SK-N-SH (cell line): ENCODE results near the gene RASSF1. TPM values are rescaled to one million over a fixed set of nuclear protein-coding genes. Genes with fewer than 3 reads are reported as not detected.

Source experiments
- CTCF ChIA-PET: fragments of 300-600, 350-600 bp; formaldehyde crosslinking; extraction: SDS; loops from one replicate; lab custom pipeline; 2021; lab: Yijun Ruan, JAX
- POLR2A ChIA-PET: fragments of 350-600 bp; sonication (Branson Sonifier 250); formaldehyde crosslinking; extraction: SDS; loops from one replicate; lab custom pipeline; 2020; ENCODE audit warnings: antibody characterized with exemption, inconsistent platforms; lab: Yijun Ruan, JAX
- DNase-seq: peaks from one replicate; pipeline ENCODE4 v3.0.0; 2012
- H2AFZ ChIP-seq: fragments of 200-600 bp; sonication (generic); 2 replicates; pipeline ENCODE4 v1.8.1; 2016; ENCODE audit warnings: antibody characterized with exemption, mild to moderate bottlenecking, low read depth
- H3F3A ChIP-seq: fragments of 200-600 bp; sonication (generic); replicated peaks from 2 replicates; pipeline ENCODE3; 2016; ENCODE audit warnings: antibody characterized with exemption, mild to moderate bottlenecking; ENCODE audit not compliant: insufficient read depth
- H3K27ac ChIP-seq, 2 experiments: fragments of 200-500 bp in 1 of 2; fragments of 200-600 bp in 1 of 2; sonication (Bioruptor generic) in 1 of 2; sonication (generic), shearing (Covaris generic) in 1 of 2; 2 replicates each; pipeline versions ENCODE4 v1.5.1 to v1.6.1; 2014 to 2016; ENCODE audit warnings: low read depth in 2 of 2, inconsistent platforms in 1 of 2, low read length in 1 of 2, mild to moderate bottlenecking in 1 of 2, mixed read lengths in 1 of 2
- H3K27me3 ChIP-seq: fragments of 200-600 bp; sonication (generic), shearing (Covaris generic); 2 replicates; pipeline ENCODE4 v1.6.1; 2016; ENCODE audit warnings: mixed run types; ENCODE audit not compliant: insufficient read depth
- H3K36me3 ChIP-seq, 2 experiments: fragments of 200-500 bp in 1 of 2; fragments of 200-600 bp in 1 of 2; sonication (Bioruptor generic) in 1 of 2; sonication (generic) in 1 of 2; replicated peaks in 1 of 2; 2 replicates each; pipeline versions ENCODE3 to v1.5.1; 2014 to 2016; ENCODE audit warnings: low read length in 1 of 2, mild to moderate bottlenecking in 1 of 2; ENCODE audit not compliant: insufficient read depth in 2 of 2, control insufficient read depth in 1 of 2
- H3K4me1 ChIP-seq, 2 experiments: fragments of 200-500 bp in 1 of 2; fragments of 200-600 bp in 1 of 2; sonication (Bioruptor generic) in 1 of 2; sonication (generic), shearing (Covaris generic) in 1 of 2; 2 replicates each; pipeline versions ENCODE4 v1.5.1 to v1.6.1; 2014 to 2016; ENCODE audit warnings: low read depth in 1 of 2, low read length in 1 of 2, mixed run types in 1 of 2; ENCODE audit not compliant: insufficient read depth in 2 of 2, control insufficient read depth in 1 of 2
- H3K4me2 ChIP-seq: fragments of 200-600 bp; sonication (generic), shearing (Covaris generic); 2 replicates; pipeline ENCODE4 v1.6.1; 2017; ENCODE audit warnings: mixed run types
- H3K4me3 ChIP-seq, 2 experiments: fragments of 200-500 bp in 1 of 2; fragments of 200-600 bp in 1 of 2; sonication (Bioruptor generic) in 1 of 2; sonication (generic), shearing (Covaris generic) in 1 of 2; 2 replicates each; pipeline versions ENCODE4 v1.5.1 to v1.8.1; 2014 to 2016; ENCODE audit warnings: low read depth in 2 of 2, inconsistent platforms in 1 of 2, low read length in 1 of 2, mild to moderate bottlenecking in 1 of 2, mixed read lengths in 1 of 2, moderate library complexity in 1 of 2
- H3K79me2 ChIP-seq: fragments of 200-600 bp; sonication (generic); 2 replicates; pipeline ENCODE4 v1.8.1; 2017; ENCODE audit warnings: mild to moderate bottlenecking; ENCODE audit not compliant: insufficient read depth
- H3K9ac ChIP-seq: fragments of 200-600 bp; sonication (generic); 2 replicates; pipeline ENCODE4 v1.6.1; 2017; ENCODE audit warnings: mixed run types
- H3K9me2 ChIP-seq: fragments of 200-600 bp; sonication (generic); 2 replicates; pipeline ENCODE4 v1.6.1; 2017; ENCODE audit warnings: mixed run types
- H3K9me3 ChIP-seq: fragments of 200-600 bp; sonication (generic); 2 replicates; pipeline ENCODE4 v1.6.1; 2017; ENCODE audit warnings: mixed run types, mild to moderate bottlenecking, moderate library complexity
- H4K20me1 ChIP-seq: fragments of 200-600 bp; sonication (generic); 2 replicates; pipeline ENCODE4 v1.6.1; 2017; ENCODE audit warnings: mild to moderate bottlenecking, mixed run types; ENCODE audit not compliant: insufficient read depth
- FOSL2 ChIP-seq: IDR thresholded peaks from 2 replicates; pipeline ENCODE4 v1.4.0; 2012; ENCODE audit warnings: low read depth, mild to moderate bottlenecking, moderate library complexity, borderline replicate concordance
- GABPA ChIP-seq: IDR thresholded peaks from 2 replicates; pipeline ENCODE4 v1.4.0; 2012; ENCODE audit warnings: low read depth, mild to moderate bottlenecking
- GATA2 ChIP-seq: sonication (generic); formaldehyde crosslinking; IDR thresholded peaks from 2 replicates; pipeline ENCODE4 v1.5.0; 2020; ENCODE audit warnings: mild to moderate bottlenecking, missing genetic modification reagents
- MEF2A ChIP-seq: IDR thresholded peaks from 2 replicates; pipeline ENCODE4 v1.4.0; 2012; ENCODE audit warnings: low read depth, borderline replicate concordance
- POLR2AphosphoS5 ChIP-seq: IDR thresholded peaks from 2 replicates; pipeline ENCODE4 v1.6.1; 2012; ENCODE audit warnings: low read depth, low read length
- RAD21 ChIP-seq: IDR thresholded peaks from 2 replicates; pipeline ENCODE4 v1.6.1; 2012; ENCODE audit warnings: mild to moderate bottlenecking, low read length
- RXRA ChIP-seq: IDR thresholded peaks from 2 replicates; pipeline ENCODE4 v1.4.0; 2012; ENCODE audit warnings: low read depth, mild to moderate bottlenecking, borderline replicate concordance
- SIN3A ChIP-seq: IDR thresholded peaks from 2 replicates; pipeline ENCODE4 v1.6.1; 2012; ENCODE audit warnings: low read depth, mild to moderate bottlenecking, low read length, moderate library complexity, borderline replicate concordance
- SMC3 ChIP-seq: IDR thresholded peaks from 2 replicates; pipeline ENCODE4 v1.6.1; 2012; ENCODE audit warnings: low read depth, low read length, improper control_type of control experiment
- TCF12 ChIP-seq: IDR thresholded peaks from 2 replicates; pipeline ENCODE4 v1.4.0; 2012
- TEAD4 ChIP-seq: IDR thresholded peaks from 2 replicates; pipeline ENCODE4 v1.4.0; 2012; ENCODE audit warnings: mild to moderate bottlenecking, borderline replicate concordance; ENCODE audit not compliant: insufficient read depth
- WGBS: methylation state at CpG from one replicate; pipeline ENCODE4 v1.1.6; 2017; ENCODE audit warnings: low lambda C conversion rate; 5-methylcytosine and 5-hydroxymethylcytosine counted together
- polyA plus RNA-seq, 3 experiments: library from polyadenylated mRNA; depleted of rRNA; stranded (reverse); fragments of >200 nt; gene quantifications; 2 replicates each; pipeline ENCODE4 v1.2.3, GENCODE V29; 2012
- TF ChIP-seq, protein P1 (sequence below): IDR thresholded peaks from 2 replicates; pipeline ENCODE4 v1.4.0; 2012; ENCODE audit warnings: low read depth, borderline replicate concordance
- TF ChIP-seq, protein P2 (sequence below): IDR thresholded peaks from 2 replicates; pipeline ENCODE4; 2012
- TF ChIP-seq, protein P3 (sequence below): fragments of 150-350 bp; IDR thresholded peaks from 2 replicates; pipeline ENCODE4 v1.6.1; 2016; ENCODE audit warnings: mild to moderate bottlenecking, low read depth, low read length
- TF ChIP-seq, protein P4 (sequence below): fragments of 200-600 bp; sonication (generic); IDR thresholded peaks from 2 replicates; pipeline ENCODE4 v1.6.1; 2017; ENCODE audit warnings: antibody characterized with exemption, mild to moderate bottlenecking, moderate library complexity

The RASSF1 gene
- polyA plus RNA-seq, 1 of the 3 experiments (the other 2 are of a cell fraction), result 28.1 TPM

- WGBS, result 87% methylated on average over 4 of the region's 14 CpGs
Observed at GRCh38 chr3:50303013-50303815, 37.4 kb downstream of the RASSF1 start, which contains the start of gene HYAL1. Gene HYAL1 (minus strand): TSS chr3:50303574. CDS start chr3:50302956, 618 bp downstream.

DNA sequence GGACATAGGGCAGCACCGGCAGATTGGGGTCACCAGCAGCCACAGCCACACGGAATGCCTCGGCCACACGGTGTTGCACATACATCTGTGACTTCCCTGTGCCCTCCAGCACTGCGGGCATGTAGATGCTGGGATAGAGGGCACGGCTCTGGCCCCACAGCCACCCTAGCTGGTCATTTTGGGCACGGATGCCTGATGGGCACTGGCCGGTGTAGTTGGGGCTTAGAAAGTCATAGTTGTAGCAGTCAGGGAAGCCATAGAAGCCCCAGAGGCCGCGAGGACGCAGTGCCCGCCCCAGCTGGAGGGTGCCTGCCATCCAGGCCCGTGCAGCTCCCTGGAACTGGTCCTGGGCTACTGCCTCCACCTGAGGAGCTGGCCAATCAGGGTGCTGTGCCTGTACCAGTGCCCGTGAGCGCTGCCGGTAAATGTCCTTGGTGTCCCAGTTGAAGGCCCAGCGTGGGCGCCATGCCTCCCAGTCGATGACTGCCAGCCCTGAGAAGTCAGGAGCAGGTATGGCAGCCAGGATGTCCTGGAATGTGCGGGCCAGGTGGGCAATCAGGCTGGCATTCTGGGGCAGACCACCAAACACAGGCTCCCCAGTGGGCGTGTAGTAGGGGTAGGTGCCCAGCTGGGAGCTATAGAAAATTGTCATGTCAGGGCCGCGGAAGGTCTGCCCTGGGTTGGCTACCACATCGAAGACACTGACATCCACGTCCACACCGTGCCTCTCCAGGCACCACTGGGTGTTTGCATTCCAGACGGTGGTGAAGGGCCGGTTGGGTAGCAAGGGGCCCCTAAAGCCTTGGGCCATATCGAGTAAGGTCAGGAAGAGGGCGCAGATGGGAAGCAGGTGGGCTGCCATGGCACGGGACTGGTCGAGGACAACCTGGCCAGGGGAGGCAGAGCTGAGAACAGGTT, 38.3 kb downstream of the RASSF1 start:
- Histone ChIP-seq H2AFZ (no peak overlapping the region), H3K79me2 (peaks cover 7% of the 10 kb centered on the region; the same call in 1 of the 2 replicates), H3K36me3 (peaks cover 0 to 2% of the 10 kb centered on the region in 2 experiments), H3K9me3 (0 out of 2 replicates have a peak, but pooled peaks cover 7% of the 10 kb centered on the region), H3K27ac (peak overlapping the region in 1 of 2 experiments; percentile 76; a peak in 2 of 4 replicates), H3K9me2 (no peaks in the 10 kb centered on the region), H3K4me1 (peaks cover 10 to 38% of the 10 kb centered on the region in 2 experiments; a peak in 2 of 4 replicates), H3K27me3 (no peaks in the 10 kb centered on the region), H3K9ac (no peak overlapping the region), H3F3A (no peaks in the 10 kb centered on the region), H3K4me2 (no peak overlapping the region), H3K4me3 (no peak overlapping the region), H4K20me1 (no peaks in the 10 kb centered on the region)
- ChIA-PET CTCF (interaction anchor here (0.8 to 7.7 kb wide), 7 partner anchors 17 to 243 kb away, joined by 3 to 45 read pairs (median 5); partner anchors contain the start of gene TUSC2), POLR2A (no interaction called here)
- WGBS, result 86% methylated on average over 19 of the region's 32 CpGs
- TF ChIP-seq POLR2AphosphoS5 (no peak), GABPA (no peak), TCF12 (no peak), GATA2 (no peak), MEF2A (no peak), SMC3 (no peak), SIN3A (no peak), FOSL2 (no peak), TEAD4 (no peak), RXRA (no peak)
- TF ChIP-seq, protein P1, sequence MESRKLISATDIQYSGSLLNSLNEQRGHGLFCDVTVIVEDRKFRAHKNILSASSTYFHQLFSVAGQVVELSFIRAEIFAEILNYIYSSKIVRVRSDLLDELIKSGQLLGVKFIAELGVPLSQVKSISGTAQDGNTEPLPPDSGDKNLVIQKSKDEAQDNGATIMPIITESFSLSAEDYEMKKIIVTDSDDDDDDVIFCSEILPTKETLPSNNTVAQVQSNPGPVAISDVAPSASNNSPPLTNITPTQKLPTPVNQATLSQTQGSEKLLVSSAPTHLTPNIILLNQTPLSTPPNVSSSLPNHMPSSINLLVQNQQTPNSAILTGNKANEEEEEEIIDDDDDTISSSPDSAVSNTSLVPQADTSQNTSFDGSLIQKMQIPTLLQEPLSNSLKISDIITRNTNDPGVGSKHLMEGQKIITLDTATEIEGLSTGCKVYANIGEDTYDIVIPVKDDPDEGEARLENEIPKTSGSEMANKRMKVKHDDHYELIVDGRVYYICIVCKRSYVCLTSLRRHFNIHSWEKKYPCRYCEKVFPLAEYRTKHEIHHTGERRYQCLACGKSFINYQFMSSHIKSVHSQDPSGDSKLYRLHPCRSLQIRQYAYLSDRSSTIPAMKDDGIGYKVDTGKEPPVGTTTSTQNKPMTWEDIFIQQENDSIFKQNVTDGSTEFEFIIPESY, result no peak
- TF ChIP-seq, protein P2, sequence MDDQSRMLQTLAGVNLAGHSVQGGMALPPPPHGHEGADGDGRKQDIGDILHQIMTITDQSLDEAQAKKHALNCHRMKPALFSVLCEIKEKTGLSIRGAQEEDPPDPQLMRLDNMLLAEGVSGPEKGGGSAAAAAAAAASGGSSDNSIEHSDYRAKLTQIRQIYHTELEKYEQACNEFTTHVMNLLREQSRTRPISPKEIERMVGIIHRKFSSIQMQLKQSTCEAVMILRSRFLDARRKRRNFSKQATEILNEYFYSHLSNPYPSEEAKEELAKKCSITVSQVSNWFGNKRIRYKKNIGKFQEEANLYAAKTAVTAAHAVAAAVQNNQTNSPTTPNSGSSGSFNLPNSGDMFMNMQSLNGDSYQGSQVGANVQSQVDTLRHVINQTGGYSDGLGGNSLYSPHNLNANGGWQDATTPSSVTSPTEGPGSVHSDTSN, result no peak
- TF ChIP-seq, protein P3, sequence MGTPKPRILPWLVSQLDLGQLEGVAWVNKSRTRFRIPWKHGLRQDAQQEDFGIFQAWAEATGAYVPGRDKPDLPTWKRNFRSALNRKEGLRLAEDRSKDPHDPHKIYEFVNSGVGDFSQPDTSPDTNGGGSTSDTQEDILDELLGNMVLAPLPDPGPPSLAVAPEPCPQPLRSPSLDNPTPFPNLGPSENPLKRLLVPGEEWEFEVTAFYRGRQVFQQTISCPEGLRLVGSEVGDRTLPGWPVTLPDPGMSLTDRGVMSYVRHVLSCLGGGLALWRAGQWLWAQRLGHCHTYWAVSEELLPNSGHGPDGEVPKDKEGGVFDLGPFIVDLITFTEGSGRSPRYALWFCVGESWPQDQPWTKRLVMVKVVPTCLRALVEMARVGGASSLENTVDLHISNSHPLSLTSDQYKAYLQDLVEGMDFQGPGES, result no peak
- TF ChIP-seq, protein P4, sequence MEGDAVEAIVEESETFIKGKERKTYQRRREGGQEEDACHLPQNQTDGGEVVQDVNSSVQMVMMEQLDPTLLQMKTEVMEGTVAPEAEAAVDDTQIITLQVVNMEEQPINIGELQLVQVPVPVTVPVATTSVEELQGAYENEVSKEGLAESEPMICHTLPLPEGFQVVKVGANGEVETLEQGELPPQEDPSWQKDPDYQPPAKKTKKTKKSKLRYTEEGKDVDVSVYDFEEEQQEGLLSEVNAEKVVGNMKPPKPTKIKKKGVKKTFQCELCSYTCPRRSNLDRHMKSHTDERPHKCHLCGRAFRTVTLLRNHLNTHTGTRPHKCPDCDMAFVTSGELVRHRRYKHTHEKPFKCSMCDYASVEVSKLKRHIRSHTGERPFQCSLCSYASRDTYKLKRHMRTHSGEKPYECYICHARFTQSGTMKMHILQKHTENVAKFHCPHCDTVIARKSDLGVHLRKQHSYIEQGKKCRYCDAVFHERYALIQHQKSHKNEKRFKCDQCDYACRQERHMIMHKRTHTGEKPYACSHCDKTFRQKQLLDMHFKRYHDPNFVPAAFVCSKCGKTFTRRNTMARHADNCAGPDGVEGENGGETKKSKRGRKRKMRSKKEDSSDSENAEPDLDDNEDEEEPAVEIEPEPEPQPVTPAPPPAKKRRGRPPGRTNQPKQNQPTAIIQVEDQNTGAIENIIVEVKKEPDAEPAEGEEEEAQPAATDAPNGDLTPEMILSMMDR, result no peak
- DNase-seq, result no peak

More at GRCh38 chr3:50303013-50303815, 37.4 kb downstream of the RASSF1 start, which contains the start of gene HYAL1:
- Histone ChIP-seq H3K27me3 (no peaks in the 10 kb centered on the region), H3K27ac (peak within 1 kb of the TSS in 1 of 2 experiments; percentile 76; a peak in 2 of 4 replicates), H3K9me3 (0 out of 2 replicates have a peak, but pooled peaks cover 7% of the 10 kb centered on the region), H2AFZ (no peak within 1 kb of the TSS), H3K36me3 (no peaks in the 10 kb centered on the region), H3K4me1 (peaks cover 7 to 34% of the 10 kb centered on the region in 2 experiments; a peak in 2 of 4 replicates), H3K9me2 (no peaks in the 10 kb centered on the region), H3K4me2 (no peak within 1 kb of the TSS), H4K20me1 (no peaks in the 10 kb centered on the region), H3K4me3 (no peak within 1 kb of the TSS), H3K9ac (no peak within 1 kb of the TSS), H3F3A (peaks cover 2% of the 10 kb centered on the region), H3K79me2 (peaks cover 6% of the 10 kb centered on the region; the same call in 1 of the 2 replicates)
- POLR2A ChIA-PET, result no interaction called here
- DNase-seq, result peak; percentile 70
- TF ChIP-seq POLR2AphosphoS5, result no peak
- TF ChIP-seq SMC3, result no peak
- peak; percentile 42 for TF ChIP-seq RAD21
- CTCF ChIA-PET, result interaction anchor here (0.8 to 7.7 kb wide), 7 partner anchors 16 to 242 kb away, joined by 3 to 45 read pairs (median 5); partner anchors contain the start of gene TUSC2
